Memory B cell (primary cell): ENCODE data around the gene GRIK2.

Experiments used
- ATAC-seq: fragments of 150-1000 bp; cut with Tn5 transposase; 2 replicates; pipeline ENCODE4 v1.10.0; 2021; ENCODE audit warnings: low read depth, mild to moderate bottlenecking, moderate library complexity
- DNase-seq, 2 donors: peaks; one replicate each; pipeline ENCODE4 v3.0.0; 2022; ENCODE audit warnings: low spot score in 2 of 2
- H3K27ac Mint-ChIP-seq: one replicate; pipeline ENCODE4 v1.8.0; 2022; ENCODE audit warnings: mild to moderate bottlenecking, moderate library complexity, mixed read lengths
- H3K27me3 Mint-ChIP-seq: one replicate; pipeline ENCODE4 v1.8.0; 2022; ENCODE audit warnings: mixed read lengths
- H3K36me3 Mint-ChIP-seq: one replicate; pipeline ENCODE4 v1.8.0; 2022; ENCODE audit warnings: mild to moderate bottlenecking, mixed read lengths
- H3K4me1 Mint-ChIP-seq: one replicate; pipeline ENCODE4 v1.8.0; 2022; ENCODE audit warnings: mixed read lengths
- H3K4me3 Mint-ChIP-seq: one replicate; pipeline ENCODE4 v1.8.0; 2022; ENCODE audit warnings: mild to moderate bottlenecking, moderate library complexity, mixed read lengths
- H3K9me3 Mint-ChIP-seq: one replicate; pipeline ENCODE4 v1.8.0; 2022; ENCODE audit warnings: mixed read lengths

GRIK2 gene

GRCh38 chr6:101824551-101825345 is 431.2 kb downstream of the GRIK2 start:
- Mint-ChIP-seq H3K9me3 (peaks cover 12% of the 10 kb centered on the region), H3K27me3 (no peaks in the 10 kb centered on the region), H3K4me1 (no peaks in the 10 kb centered on the region), H3K27ac (no peak overlapping the region), H3K36me3 (no peaks in the 10 kb centered on the region), H3K4me3 (no peak overlapping the region)
- DNase-seq: no peak
- ATAC-seq: no peak

GRCh38 chr6:101826269-101826668 is 432.8 kb downstream of the GRIK2 start:
- H3K36me3 Mint-ChIP-seq: no peaks in the 10 kb centered on the region
- H3K9me3 Mint-ChIP-seq: peaks cover 11% of the 10 kb centered on the region
- no peaks in the 10 kb centered on the region for H3K4me1 Mint-ChIP-seq
- no peaks in the 10 kb centered on the region for H3K27me3 Mint-ChIP-seq
- DNase-seq: no peak
- ATAC-seq: no peak
- H3K4me3 Mint-ChIP-seq: no peak overlapping the region
- no peak overlapping the region for H3K27ac Mint-ChIP-seq

GRCh38 chr6:101826678-101827077 is 433.2 kb downstream of the GRIK2 start:
- DNase-seq (no peak), ATAC-seq (no peak)
- Mint-ChIP-seq H3K27ac (no peak overlapping the region), H3K4me1 (no peaks in the 10 kb centered on the region), H3K4me3 (no peak overlapping the region), H3K36me3 (no peaks in the 10 kb centered on the region), H3K27me3 (no peaks in the 10 kb centered on the region), H3K9me3 (peaks cover 11% of the 10 kb centered on the region)

GRCh38 chr6:101830501-101831031 is 437.1 kb downstream of the GRIK2 start:
- DNase-seq (no peak), ATAC-seq (no peak)
- H3K27me3 Mint-ChIP-seq: no peaks in the 10 kb centered on the region
- H3K4me3 Mint-ChIP-seq: no peak overlapping the region
- H3K4me1 Mint-ChIP-seq: no peaks in the 10 kb centered on the region
- H3K27ac Mint-ChIP-seq: no peak overlapping the region
- H3K36me3 Mint-ChIP-seq: no peaks in the 10 kb centered on the region
- peaks cover 11% of the 10 kb centered on the region for H3K9me3 Mint-ChIP-seq

- Mint-ChIP-seq H3K9me3 (peaks cover 11% of the 10 kb centered on the region), H3K27ac (no peak overlapping the region), H3K4me3 (no peak overlapping the region), H3K36me3 (no peaks in the 10 kb centered on the region), H3K27me3 (no peaks in the 10 kb centered on the region), H3K4me1 (no peaks in the 10 kb centered on the region)
- ATAC-seq (no peak), DNase-seq (no peak)
These were observed 438.9 kb downstream of the GRIK2 start for GRCh38 chr6:101832371-101832770.

- Mint-ChIP-seq H3K4me1 (no peaks in the 10 kb centered on the region), H3K36me3 (no peaks in the 10 kb centered on the region), H3K27me3 (no peaks in the 10 kb centered on the region), H3K4me3 (no peak overlapping the region), H3K9me3 (no peaks in the 10 kb centered on the region), H3K27ac (no peak overlapping the region)
- DNase-seq (no peak), ATAC-seq (no peak)
These were observed 446.6 kb downstream of the GRIK2 start for GRCh38 chr6:101840100-101840499.

GRCh38 chr6:101845172-101845571 is 451.7 kb downstream of the GRIK2 start:
- no peaks in the 10 kb centered on the region for H3K4me1 Mint-ChIP-seq
- no peak for ATAC-seq
- no peak overlapping the region for H3K27ac Mint-ChIP-seq

GRCh38 chr6:101845621-101846020 is 452.1 kb downstream of the GRIK2 start:
- Mint-ChIP-seq H3K27ac (no peak overlapping the region), H3K4me1 (no peaks in the 10 kb centered on the region), H3K9me3 (no peaks in the 10 kb centered on the region), H3K36me3 (no peaks in the 10 kb centered on the region), H3K27me3 (no peaks in the 10 kb centered on the region), H3K4me3 (no peak overlapping the region)
- ATAC-seq (no peak), DNase-seq (no peak)

More at GRCh38 chr6:101845172-101845571, 451.7 kb downstream of the GRIK2 start:
- DNase-seq: no peak
- no peaks in the 10 kb centered on the region for H3K36me3 Mint-ChIP-seq
- H3K4me3 Mint-ChIP-seq: no peak overlapping the region
- H3K9me3 Mint-ChIP-seq: no peaks in the 10 kb centered on the region
- H3K27me3 Mint-ChIP-seq: no peaks in the 10 kb centered on the region

GRCh38 chr6:101847690-101848089 is 454.2 kb downstream of the GRIK2 start:
- H3K9me3 Mint-ChIP-seq: no peaks in the 10 kb centered on the region
- H3K27ac Mint-ChIP-seq: no peak overlapping the region
- no peaks in the 10 kb centered on the region for H3K4me1 Mint-ChIP-seq
- H3K27me3 Mint-ChIP-seq: no peaks in the 10 kb centered on the region
- no peak for ATAC-seq
- no peaks in the 10 kb centered on the region for H3K36me3 Mint-ChIP-seq
- DNase-seq: no peak
- H3K4me3 Mint-ChIP-seq: no peak overlapping the region

- Mint-ChIP-seq H3K9me3 (no peaks in the 10 kb centered on the region), H3K4me3 (no peak overlapping the region), H3K27me3 (no peaks in the 10 kb centered on the region), H3K27ac (no peak overlapping the region), H3K4me1 (no peaks in the 10 kb centered on the region), H3K36me3 (no peaks in the 10 kb centered on the region)
- DNase-seq (no peak), ATAC-seq (no peak)
These were observed 458.4 kb downstream of the GRIK2 start for GRCh38 chr6:101851911-101852310.

GRCh38 chr6:101853231-101854085 is 459.9 kb downstream of the GRIK2 start:
- H3K27ac Mint-ChIP-seq: no peak overlapping the region
- no peaks in the 10 kb centered on the region for H3K4me1 Mint-ChIP-seq
- ATAC-seq (no peak), DNase-seq (no peak)
- no peak overlapping the region for H3K4me3 Mint-ChIP-seq
- H3K36me3 Mint-ChIP-seq: no peaks in the 10 kb centered on the region
- no peaks in the 10 kb centered on the region for H3K9me3 Mint-ChIP-seq
- no peaks in the 10 kb centered on the region for H3K27me3 Mint-ChIP-seq

GRCh38 chr6:101876431-101876830 is 482.9 kb downstream of the GRIK2 start:
- Mint-ChIP-seq H3K9me3 (peaks cover 2% of the 10 kb centered on the region), H3K27ac (no peak overlapping the region), H3K4me1 (no peaks in the 10 kb centered on the region), H3K4me3 (no peak overlapping the region), H3K27me3 (no peaks in the 10 kb centered on the region), H3K36me3 (no peaks in the 10 kb centered on the region)
- ATAC-seq (no peak), DNase-seq (no peak)

- no peak overlapping the region for H3K27ac Mint-ChIP-seq
- no peaks in the 10 kb centered on the region for H3K27me3 Mint-ChIP-seq
- H3K4me1 Mint-ChIP-seq: no peaks in the 10 kb centered on the region
- peaks cover 3% of the 10 kb centered on the region for H3K9me3 Mint-ChIP-seq
- H3K36me3 Mint-ChIP-seq: no peaks in the 10 kb centered on the region
- ATAC-seq (no peak), DNase-seq (no peak)
- no peak overlapping the region for H3K4me3 Mint-ChIP-seq
These were observed 485.2 kb downstream of the GRIK2 start for GRCh38 chr6:101878554-101879276.

- no peak overlapping the region for H3K27ac Mint-ChIP-seq
- peaks cover 6% of the 10 kb centered on the region for H3K9me3 Mint-ChIP-seq
- H3K4me3 Mint-ChIP-seq: no peak overlapping the region
- no peaks in the 10 kb centered on the region for H3K27me3 Mint-ChIP-seq
- no peaks in the 10 kb centered on the region for H3K4me1 Mint-ChIP-seq
- ATAC-seq (no peak), DNase-seq (no peak)
- no peaks in the 10 kb centered on the region for H3K36me3 Mint-ChIP-seq
These were observed 486.3 kb downstream of the GRIK2 start for GRCh38 chr6:101879782-101880181.
